Measurements from ENCODE around the gene CORO2A.

CORO2A gene, protein sequence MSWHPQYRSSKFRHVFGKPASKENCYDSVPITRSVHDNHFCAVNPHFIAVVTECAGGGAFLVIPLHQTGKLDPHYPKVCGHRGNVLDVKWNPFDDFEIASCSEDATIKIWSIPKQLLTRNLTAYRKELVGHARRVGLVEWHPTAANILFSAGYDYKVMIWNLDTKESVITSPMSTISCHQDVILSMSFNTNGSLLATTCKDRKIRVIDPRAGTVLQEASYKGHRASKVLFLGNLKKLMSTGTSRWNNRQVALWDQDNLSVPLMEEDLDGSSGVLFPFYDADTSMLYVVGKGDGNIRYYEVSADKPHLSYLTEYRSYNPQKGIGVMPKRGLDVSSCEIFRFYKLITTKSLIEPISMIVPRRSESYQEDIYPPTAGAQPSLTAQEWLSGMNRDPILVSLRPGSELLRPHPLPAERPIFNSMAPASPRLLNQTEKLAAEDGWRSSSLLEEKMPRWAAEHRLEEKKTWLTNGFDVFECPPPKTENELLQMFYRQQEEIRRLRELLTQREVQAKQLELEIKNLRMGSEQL

DNA sequence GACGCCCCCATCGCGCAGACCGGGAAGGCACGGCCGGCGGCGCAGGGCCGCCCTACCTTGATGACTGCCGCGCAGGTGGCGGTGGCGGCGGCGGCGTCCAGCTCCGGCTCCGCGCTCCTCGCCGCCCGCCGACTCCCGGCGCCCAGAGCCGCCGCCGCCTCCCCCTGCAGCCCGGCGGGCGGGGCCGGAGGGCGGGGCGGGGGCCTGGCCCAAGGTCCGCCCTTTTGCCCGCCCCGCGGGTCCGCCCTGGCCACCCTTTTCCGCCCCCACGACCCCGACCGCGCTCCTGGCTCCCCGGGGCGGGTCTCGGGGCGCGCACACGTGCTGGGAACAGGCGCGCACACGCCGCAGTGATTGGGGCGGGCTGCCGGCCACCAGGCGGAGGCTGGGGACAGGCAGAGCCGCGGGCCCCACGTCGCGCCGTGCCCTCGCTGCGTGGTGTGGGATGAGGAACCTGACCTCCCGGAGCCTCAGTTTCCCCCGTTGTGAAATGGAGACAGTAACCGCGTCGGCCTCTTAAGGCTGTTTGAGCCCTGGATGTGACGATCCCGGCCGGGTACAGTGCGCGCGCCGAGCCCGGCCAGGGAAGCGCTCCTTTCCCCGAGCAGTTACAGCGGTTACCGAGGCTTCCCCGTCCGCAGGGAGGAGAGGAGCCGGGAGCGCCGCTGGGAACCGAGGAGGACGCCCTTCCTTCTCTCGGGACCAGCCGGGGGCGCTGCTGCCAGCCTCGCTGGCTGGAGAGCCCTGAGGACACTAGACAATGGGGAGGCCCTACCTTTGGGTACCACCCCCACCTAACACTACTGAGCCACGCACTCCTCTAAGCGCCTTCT lies at the start of gene CORO2A:
Gene CORO2A, minus strand, starts transcription at position 135 of the 833 bp plus-strand sequence. CDS start 34,977 bp downstream, outside the sequence.
- DNase-seq (ENCODE audit: low spot score) = peak; percentile 93

DNA sequence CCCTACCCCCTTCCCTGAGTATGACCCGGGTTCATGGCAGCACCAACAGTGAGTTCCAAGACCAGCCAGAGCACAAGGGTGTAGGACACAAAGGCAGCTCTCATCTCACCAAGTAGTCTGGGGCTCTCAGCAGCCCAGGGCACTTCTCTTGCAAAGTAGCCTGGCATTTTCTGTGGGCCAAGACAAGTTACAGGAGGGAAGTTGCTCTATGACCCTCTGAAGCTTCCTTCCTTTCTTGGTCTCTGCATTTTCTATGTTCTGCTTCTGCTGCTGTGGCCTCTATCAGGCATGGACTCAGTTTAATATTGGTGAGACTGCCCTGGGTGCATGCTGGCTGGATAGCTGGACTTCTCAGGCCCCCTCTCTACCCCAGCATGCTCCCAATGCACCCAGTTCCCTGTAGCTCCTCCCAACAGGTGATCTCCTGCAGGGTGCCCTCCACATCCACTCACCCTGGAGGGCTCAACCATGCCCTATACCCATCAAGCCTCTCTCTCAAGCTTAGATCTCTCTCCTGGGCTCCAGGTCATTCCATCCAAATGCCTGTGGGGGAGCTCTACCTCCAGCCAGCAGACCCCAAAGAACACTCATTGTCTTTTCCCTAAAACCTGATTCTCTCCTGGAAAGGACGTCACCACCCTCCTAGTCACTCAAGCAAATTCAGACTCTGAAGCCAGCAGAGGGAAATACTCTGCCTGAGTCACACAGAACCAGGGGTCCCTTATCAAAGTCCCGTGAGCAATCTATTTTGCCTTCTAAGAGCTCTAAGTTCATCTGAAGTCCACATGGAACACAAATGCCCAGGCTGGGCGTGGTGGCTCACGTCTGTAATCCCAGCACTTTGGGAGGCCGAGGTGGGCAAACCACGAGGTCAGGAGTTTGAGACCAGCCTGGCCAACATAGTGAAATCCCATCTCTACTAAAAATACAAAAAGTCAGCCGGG lies 49.2 kb upstream of the CORO2A start:
- DNase-seq (ENCODE audit: low spot score) = no peak

DNA sequence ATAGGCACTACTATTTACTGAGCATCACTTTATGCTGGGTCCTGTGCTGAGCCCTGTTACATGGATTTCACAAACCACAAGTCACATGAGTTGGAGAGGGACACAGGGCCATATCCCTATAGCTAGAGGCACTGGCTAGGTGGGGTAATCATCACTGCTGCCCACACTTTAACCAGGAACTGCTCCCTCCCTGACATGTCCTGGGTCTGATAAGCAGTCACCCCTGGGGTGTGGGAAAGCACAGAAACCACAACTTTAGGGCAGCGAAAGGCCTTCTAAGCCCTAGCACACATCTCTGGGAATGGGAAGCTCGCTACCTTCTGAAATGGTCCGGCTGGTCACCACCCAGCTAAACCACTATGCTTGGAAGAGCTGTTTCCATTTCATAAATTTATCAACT lies 48.0 kb upstream of the CORO2A start:
- DNase-seq (ENCODE audit: low spot score) = no peak

DNA sequence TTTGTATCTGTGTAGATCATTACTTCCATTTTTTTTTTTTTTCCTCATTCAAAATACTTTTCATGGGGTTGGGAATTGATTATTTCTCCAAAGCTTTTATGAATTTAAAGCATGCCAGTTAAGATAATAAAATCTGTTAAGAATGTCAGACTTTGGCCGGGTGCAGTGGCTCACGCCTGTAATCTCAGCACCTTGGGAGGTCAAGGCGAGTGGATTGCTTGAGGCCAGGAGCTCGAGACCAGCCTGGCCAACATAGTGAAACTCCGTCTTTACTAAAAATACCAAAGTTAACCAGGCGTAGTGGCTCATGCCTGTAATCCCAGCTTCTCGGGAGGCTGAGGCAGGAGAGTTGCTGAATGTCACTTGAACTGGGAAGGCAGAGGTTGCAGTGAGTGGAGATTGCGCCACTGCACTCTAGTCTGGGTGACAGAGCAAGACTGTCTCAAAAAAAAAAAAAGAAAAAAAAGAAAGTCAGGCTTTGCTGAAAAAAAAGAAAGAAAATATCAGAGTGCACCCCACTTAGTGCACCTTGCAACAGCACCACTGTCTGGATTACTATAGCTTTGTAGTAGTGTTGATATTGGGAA lies 44.6 kb upstream of the CORO2A start:
- DNase-seq (ENCODE audit: low spot score) = no peak

DNA sequence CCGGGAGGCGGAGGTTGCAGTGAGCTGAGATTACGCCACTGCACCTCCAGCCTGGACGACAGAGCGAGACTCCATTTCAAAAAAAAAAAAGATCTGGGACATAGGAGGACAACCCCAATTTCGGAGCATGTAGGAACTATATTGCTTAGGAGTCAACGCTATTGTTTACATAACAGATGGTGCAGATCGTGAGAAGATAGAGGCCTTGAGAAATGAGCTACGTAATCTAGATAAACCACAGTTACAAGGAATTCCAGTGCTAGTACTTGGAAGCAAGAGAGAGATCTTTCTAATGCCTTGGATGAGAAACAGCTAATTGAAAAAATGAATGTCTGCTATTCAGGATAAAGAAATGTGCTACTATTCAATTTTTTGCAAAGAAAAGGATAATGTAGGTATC lies 42.7 kb upstream of the CORO2A start:
- DNase-seq (ENCODE audit: low spot score) = no peak

DNA sequence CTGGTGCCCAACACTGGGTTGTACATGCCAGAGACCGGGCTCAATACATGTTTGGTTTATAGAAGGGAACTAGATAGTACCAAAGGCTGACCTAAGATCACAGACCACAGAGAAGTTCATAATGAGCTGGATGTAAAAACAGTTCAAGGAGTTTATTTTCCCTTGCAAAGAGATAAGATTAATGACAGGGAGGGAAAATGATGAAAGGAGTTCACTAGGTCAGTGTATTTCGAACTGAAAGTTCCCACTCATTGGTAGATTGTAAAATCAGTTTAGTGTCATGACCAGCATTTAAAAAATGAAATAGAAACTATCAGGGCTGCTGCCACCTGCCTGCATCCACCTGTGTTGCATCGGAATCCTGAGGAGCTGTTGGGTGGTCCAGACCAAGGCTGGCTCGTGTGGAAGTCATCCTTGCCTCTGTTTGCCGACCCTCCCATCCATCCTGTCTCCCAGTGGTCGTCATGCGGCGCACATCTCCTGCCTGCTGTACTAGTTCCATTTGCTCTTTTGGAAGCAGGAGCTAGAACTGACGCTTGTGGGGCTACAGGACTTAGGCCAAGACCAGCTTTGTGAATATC lies 41.9 kb upstream of the CORO2A start:
- no peak for DNase-seq (ENCODE audit: low spot score)

DNA sequence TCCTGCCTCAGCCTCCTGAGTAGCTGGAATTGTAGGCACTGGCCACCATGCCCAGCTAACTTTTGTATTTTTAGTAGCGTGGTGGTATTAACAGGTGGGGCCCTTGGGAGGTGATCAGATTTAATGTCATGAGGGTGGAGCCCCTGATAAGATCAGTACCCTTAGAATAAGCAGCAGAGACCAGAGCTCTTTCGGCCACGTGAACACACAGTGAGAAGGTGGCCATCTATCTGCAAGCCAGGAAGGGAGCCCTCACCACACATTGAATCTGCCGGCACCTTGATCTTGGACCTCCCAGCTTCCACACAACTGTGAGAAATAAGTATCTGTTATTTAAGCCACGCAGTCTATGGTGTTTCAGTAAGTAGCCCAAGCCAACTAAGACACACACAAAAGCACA lies 40.5 kb upstream of the CORO2A start:
- DNase-seq (ENCODE audit: low spot score) = no peak

DNA sequence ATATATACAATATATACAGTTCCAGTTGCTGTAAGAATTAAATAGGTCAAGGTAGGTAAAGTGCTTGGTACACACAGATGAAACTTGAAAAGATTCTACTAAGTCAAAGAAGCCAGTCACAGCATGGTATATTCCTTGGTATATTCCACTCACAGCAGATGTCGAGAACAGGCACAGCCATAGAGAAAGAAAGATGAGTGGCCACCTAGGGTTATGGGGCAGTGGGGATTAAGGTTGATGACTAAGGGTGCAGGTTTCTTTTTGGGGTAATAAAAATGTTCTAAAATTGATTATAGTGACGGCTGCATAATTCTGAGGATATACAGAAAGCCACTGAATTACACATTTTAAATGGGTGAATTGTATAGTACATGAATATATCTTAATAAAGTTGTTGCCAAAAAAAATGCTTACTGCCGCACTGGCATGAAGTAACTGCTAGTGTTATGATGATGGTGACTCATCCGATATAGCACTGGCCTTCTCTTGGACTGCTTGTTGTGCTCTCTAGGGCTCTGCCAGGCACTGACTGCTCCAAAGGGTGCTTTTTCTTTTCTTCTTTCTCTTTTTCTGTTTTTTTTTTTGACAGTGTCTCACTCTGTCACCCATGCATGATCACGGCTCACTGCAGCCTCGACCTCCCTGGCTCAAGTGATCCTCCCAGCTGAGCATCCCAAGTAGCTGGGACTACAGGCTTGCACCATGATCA lies 39.5 kb upstream of the CORO2A start:
- peak; percentile 68 for DNase-seq (ENCODE audit: low spot score)

DNA sequence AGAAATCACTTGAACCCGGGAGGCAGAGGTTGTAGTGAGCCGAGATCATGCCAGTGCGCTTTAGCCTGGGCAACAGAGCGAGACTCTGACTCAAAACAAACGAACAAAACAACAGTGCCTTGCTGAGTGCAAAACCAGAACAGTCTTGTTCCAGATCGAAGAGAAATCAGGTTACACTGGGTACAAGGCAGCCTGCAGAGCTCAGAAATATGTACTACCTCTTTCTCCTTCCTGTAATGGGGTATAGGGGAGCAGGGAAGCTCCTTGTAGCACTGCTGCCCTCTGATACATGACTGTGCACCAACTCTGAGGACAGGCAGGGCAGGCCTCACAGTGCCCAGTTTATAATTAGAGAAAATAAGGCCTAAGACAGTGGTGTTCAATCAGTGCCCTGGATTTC lies 38.4 kb upstream of the CORO2A start:
- no peak for DNase-seq (ENCODE audit: low spot score)

DNA sequence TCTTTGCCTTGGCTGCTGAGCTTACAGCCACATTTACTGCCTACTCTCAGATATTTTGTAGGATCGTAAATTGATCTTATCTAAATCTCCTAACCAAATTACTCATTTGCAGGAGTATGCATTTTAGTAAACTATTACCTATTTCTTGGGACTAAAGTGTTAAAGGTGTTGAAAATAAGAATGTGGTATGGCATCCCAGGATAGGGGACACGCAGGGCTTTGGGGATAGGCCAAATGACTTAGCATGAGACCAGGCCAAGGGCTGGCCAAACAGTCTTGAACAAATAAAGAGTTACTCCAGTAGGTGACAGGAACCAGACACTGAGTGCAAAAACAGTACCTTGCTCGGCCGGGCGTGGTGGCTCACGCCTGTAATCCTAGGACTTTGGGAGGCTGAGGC lies 37.9 kb upstream of the CORO2A start:
- DNase-seq (ENCODE audit: low spot score) = no peak

DNA sequence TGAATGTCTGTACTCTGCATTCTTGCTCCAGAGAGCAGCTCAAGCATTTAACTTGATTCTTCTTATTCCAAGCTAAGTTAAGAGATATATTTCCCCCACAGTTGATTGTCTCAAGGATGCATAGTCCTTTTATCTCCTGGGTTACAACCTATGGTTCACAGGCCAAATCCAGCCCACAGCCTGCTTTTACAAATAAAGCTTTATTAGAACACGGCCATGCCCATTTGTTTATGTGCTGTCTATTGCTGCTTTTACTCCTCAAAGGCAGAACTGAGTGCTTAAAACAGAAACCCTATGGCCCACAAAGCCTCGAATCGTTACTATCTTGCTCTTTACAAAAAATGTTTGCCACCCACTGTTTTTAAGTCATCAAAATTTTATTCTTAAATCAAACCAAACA lies 37.2 kb upstream of the CORO2A start:
- DNase-seq (ENCODE audit: low spot score) = no peak

DNA sequence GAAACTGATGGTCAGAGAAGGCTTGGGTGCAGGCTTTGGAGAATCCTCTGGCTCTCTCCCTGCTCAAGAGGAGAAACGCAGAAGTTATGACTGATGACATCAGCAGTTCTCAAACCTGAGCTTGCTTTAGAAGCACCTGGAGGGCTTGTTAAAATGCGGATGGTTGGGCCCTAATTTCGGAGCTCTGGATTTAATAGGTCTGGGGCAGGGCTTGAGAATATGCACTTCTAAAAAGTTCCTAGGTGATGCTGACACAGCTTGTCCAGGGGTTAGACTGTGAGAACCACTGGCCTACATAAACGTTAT lies 36.6 kb upstream of the CORO2A start:
- no peak for DNase-seq (ENCODE audit: low spot score)

DNA sequence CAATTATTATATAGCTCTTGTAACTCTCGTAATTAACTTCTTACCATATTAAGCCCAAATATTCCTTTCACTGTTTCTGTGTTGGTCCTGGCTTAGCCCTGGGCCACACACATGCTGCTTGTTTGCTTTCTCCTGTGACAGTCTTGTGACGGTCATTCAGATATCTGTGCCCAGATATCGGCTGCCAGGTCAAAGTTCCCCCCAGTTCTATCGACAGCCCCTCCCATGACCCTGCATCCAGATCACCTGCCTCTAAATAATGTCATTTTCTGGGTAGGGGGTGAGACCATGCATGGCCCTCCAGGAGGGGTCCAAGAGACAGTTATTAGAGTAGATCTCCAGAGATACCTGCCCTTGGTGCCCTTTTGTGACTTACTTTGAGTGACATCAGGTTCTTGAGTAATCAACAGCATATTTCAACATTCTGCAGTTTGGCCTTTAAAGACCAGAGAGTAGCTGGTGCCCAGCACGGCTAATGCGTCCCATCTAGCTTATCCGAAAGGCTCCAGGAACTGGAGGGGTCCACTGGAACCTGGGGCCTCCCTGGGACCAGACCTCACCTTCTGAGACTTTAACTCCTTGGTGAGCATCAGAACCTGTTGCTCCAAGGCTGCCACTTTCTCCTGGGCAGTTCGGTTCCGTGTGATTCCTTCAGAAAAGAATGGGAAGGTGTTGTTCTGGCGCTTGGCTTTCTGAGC lies 36.1 kb upstream of the CORO2A start:
- DNase-seq (ENCODE audit: low spot score) = no peak

DNA sequence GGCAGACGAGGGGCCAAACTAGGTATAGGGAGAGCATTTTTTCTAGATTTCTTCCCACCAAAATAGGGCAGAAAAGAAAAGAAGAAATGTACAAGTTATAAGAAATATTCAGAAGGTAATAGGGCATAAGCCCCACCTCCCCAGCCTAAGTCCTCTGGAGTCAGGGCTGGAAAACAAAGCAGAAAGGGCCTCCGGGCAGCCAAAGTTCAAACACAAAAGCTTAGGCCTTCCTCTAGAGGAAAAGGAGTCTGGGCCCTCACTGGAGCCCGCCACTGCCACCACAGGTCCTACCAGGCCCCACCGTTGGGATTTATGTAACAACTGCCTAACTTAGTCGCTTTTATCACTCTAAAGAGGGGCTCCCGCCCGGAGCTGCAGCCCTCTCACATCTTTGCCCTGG lies 35.4 kb upstream of the CORO2A start:
- DNase-seq (ENCODE audit: low spot score) = no peak

DNA sequence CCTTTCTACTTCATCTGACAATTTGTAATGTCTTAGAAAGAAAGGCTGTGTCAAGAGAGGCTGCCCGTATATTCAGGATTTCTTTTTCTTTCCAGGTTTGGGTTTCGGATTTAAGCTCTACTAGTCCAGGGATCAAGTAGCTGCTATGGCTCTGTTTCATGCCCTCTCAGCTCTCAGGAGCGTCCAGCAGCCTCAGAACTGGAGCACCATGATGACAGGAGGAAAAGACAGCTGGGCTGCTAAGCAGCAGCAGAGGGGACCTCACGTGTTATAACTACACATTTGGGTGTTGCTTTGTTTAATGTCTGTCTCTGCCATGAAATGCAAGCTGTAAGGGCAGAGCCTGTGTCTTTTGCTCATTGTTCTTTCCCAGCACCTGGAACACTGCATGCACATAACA lies 34.5 kb upstream of the CORO2A start:
- no peak for DNase-seq (ENCODE audit: low spot score)

DNA sequence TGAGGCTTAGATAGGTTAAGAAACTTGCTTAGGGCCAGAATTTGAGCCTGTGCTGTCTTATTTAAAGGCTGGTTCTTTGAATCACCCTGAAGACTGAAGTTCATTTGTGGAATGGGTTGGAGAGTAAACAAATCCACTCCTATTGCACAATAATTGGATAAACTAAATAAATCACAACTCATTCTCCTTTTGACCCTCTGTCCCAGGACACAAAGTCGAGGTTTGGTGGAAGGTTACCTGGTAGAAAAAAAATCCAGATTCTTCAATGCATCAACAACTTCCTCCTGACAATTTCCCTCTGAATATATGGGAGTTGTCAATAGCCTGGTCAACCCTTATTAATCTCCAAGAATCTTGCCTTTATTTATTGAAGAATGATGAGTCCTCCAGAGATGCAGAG lies 34.1 kb upstream of the CORO2A start:
- DNase-seq (ENCODE audit: low spot score) = no peak

DNA sequence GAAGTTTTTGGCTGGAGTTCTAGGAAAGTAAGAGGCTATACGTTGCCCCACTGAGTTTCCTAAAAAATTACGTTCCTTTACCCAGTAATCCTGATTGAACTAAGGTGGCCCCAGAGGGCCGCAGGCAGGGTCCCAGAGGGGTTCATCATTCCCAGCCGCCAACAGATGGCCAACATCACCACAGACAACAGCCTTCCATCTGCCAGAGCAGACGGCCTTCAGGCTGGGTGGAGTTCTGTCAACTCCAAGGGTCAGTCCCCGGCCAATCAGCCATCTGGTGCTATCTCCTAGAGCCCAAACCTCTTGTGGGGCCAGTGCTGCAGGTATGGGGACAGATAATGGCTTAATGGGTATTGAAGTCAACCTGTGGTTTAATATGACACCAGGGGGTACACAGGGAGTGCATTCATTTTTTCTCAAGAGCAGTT lies 32.6 kb upstream of the CORO2A start:
- no peak for DNase-seq (ENCODE audit: low spot score)

DNA sequence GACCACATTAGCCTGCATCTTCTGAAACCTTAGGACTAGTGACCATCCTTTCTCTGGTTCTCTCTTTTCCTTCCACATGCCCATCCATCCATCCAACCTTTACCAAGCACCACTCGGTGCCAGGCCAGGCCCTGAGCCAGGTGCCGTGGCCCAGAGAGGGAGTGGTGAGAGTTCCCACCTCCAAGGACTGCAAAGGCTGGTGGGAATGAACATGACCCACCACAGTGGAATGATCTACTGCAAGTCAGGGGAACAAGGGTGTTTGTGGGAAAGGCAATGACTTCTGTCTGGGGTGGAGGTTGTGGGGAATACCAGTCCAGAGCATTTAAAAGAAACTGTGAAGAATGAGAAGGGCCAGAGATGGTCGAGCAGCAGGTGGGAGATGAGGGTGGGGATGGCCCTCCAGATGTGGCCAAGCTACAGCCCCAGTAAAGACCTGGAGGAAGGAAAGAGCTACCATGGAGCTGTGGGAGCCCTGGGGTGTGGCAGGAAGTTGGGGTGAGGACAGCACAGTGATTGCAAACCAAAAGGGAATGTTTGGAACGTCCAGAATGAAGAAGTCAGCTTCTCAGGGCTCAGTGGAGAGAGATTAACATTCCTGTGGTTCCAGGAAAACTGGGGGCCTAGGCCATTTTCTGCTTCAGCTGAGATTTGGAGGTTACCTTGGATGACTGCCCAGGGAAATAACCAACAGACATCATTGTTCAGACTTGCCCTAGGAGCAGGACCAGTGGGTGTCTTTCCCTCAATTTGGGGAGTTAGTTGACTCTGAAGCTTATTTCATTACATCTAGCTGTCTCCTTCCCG lies 30.7 kb upstream of the CORO2A start:
- peak; percentile 95 for DNase-seq (ENCODE audit: low spot score)

DNA sequence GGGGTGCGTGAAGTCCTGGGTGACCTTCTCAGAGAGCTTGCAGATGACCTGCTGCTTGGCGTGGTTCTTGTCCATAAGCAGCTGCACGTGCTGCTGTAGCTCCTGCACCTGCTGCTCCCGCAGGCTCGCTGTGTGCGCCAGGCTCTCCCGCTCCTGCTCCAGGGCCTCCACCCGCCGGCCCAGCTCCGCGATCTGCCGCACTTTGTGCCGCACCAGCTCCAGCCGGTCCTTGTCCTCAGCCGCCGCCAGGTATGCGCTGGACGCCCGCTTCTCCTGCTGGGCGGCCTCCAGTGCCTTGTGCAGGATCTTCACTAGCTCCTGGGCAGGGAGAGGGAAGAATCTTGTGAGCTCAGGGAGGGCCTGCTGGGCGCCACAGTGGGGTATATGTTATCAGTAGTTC lies 28.5 kb upstream of the CORO2A start:
- no peak for DNase-seq (ENCODE audit: low spot score)

Data from AG08396 (cell line).